Upper lobe of left lung (tissue), 6 donors: ENCODE results near the gene PDZK1IP1. TPM values are rescaled to one million over a fixed set of nuclear protein-coding genes. Genes with fewer than 3 reads are reported as not detected.
A peak's percentile ranks its signal among the peaks of the same experiment; 100 is the strongest.

Experiments
- ATAC-seq, 2 donors: fragments of 200-7000 bp; cut with Tn5 transposase; one replicate each; pipeline ENCODE4 v1.9.1; 2022; ENCODE audit warnings: mild to moderate bottlenecking in 2 of 2, moderate library complexity in 2 of 2; ENCODE audit not compliant: low FRiP score in 2 of 2
- DNase-seq, 2 donors: peaks; one replicate each; pipeline ENCODE4 v3.0.0-alpha.2; 2019 to 2020
- H3K27ac ChIP-seq, 4 donors: fragments of 200-600 bp; sonication (generic); one replicate each; pipeline ENCODE4 v1.5.1; 2016 to 2019
- H3K27me3 ChIP-seq, 4 donors: fragments of 200-600 bp; sonication (generic); one replicate each; pipeline ENCODE4 v1.5.1; 2017 to 2019
- H3K36me3 ChIP-seq, 4 donors: fragments of 200-600 bp; sonication (generic); one replicate each; pipeline ENCODE4 v1.5.1; 2016 to 2019
- H3K4me1 ChIP-seq, 4 donors: fragments of 200-600 bp; sonication (generic); one replicate each; pipeline ENCODE4 v1.5.1; 2018 to 2019
- H3K4me3 ChIP-seq, 4 donors: fragments of 200-600 bp; sonication (generic); one replicate each; pipeline ENCODE4 v1.5.1; 2017 to 2019; ENCODE audit warnings: mild to moderate bottlenecking in 2 of 4, moderate library complexity in 1 of 4
- H3K9me3 ChIP-seq, 4 donors: fragments of 200-600 bp; sonication (generic); one replicate each; pipeline ENCODE4 v1.5.1; 2018 to 2019
- CTCF ChIP-seq, 6 experiments: fragments of 450-650 bp in 4 of 6; fragments of 200-600 bp in 2 of 6; sonication (generic) in 2 of 6; IDR thresholded peaks; one replicate each; pipeline ENCODE4 v1.5.1; 2016 to 2019; ENCODE audit warnings: antibody characterized with exemption in 6 of 6
- EP300 ChIP-seq, 4 donors: sonication (generic); formaldehyde crosslinking; IDR thresholded peaks; one replicate each; pipeline ENCODE4 v1.5.1; 2017; ENCODE audit warnings: antibody characterized with exemption in 4 of 4, control low read depth in 2 of 4
- POLR2A ChIP-seq, 4 donors: fragments of 450-650 bp; IDR thresholded peaks; one replicate each; pipeline ENCODE4 v1.5.1; 2016 to 2017; ENCODE audit warnings: antibody characterized with exemption in 4 of 4, mild to moderate bottlenecking in 2 of 4
- POLR2AphosphoS5 ChIP-seq, 2 donors: sonication (generic); formaldehyde crosslinking; IDR thresholded peaks; one replicate each; pipeline ENCODE4 v1.5.1; 2017; ENCODE audit warnings: antibody characterized with exemption in 2 of 2
- WGBS, 2 donors: methylation state at CpG; one replicate each; pipeline ENCODE4 v1.1.5; 2017 to 2018; 5-methylcytosine and 5-hydroxymethylcytosine counted together
- total RNA-seq, 6 donors: library from RNA; depleted of rRNA in 4 of 6; stranded (reverse); fragments of >200 nt in 4 of 6; gene quantifications; one replicate each; pipeline versions ENCODE4 v1.1.0 to v1.2.1, GENCODE V29; 2016 to 2021
- donor health status: DM: no; HTN: no; CAD: no; lungs with moderate emphysema.
- donor health status: DM: no; HTN: yes; CAD: no; lungs with severe emphysema.

Gene PDZK1IP1
- total RNA-seq, 6 donors from 2014 or later: 17.8 to 57.6 (median 41.4) TPM

GRCh38 chr1:47184090-47184821, 5.6 kb downstream of the PDZK1IP1 start:
- WGBS, 2 donors: 75 to 80% methylated on average over 5 of the region's 5 CpGs
- Histone ChIP-seq H3K36me3 (no peaks in the 10 kb centered on the region), H3K4me1 (peaks cover 9 to 24% (median 10%) of the 10 kb centered on the region in 4 donors), H3K27ac (no peak overlapping the region), H3K9me3 (no peaks in the 10 kb centered on the region), H3K4me3 (no peak overlapping the region), H3K27me3 (no peaks in the 10 kb centered on the region)
- DNase-seq (no peak), ATAC-seq (no peak)
- TF ChIP-seq CTCF (IDR thresholded peaks at IDR 0.05): no peak
- TF ChIP-seq POLR2A (IDR thresholded peaks at IDR 0.05): no peak
- TF ChIP-seq POLR2AphosphoS5 (IDR thresholded peaks at IDR 0.05): no peak
- TF ChIP-seq EP300 (IDR thresholded peaks at IDR 0.05): no peak

GRCh38 chr1:47183308-47184089, 6.3 kb downstream of the PDZK1IP1 start:
- H3K4me3 ChIP-seq: no peak overlapping the region
- no peaks in the 10 kb centered on the region for H3K36me3 ChIP-seq
- DNase-seq (peak in 1 of 2 donors; percentile 32), ATAC-seq (no peak)
- 78 to 81% methylated on average over 11 of the region's 11 CpGs for WGBS, 2 donors
- H3K9me3 ChIP-seq: no peaks in the 10 kb centered on the region
- no peak overlapping the region for H3K27ac ChIP-seq
- no peak for TF ChIP-seq POLR2A (IDR thresholded peaks at IDR 0.05)
- no peak for TF ChIP-seq CTCF (IDR thresholded peaks at IDR 0.05)
- TF ChIP-seq POLR2AphosphoS5 (IDR thresholded peaks at IDR 0.05): no peak
- no peak for TF ChIP-seq EP300 (IDR thresholded peaks at IDR 0.05)
- H3K4me1 ChIP-seq: peaks cover 9 to 18% (median 13%) of the 10 kb centered on the region in 4 donors
- no peaks in the 10 kb centered on the region for H3K27me3 ChIP-seq

GRCh38 chr1:47182676-47183235, 7.1 kb downstream of the PDZK1IP1 start:
- no peak for ATAC-seq
- Histone ChIP-seq H3K36me3 (no peaks in the 10 kb centered on the region), H3K9me3 (no peaks in the 10 kb centered on the region), H3K4me1 (peaks cover 9 to 16% (median 12%) of the 10 kb centered on the region in 4 donors), H3K27me3 (no peaks in the 10 kb centered on the region), H3K4me3 (no peak overlapping the region), H3K27ac (no peak overlapping the region)
- DNase-seq: no peak
- TF ChIP-seq CTCF (IDR thresholded peaks at IDR 0.05) (no peak), POLR2A (IDR thresholded peaks at IDR 0.05) (no peak), POLR2AphosphoS5 (IDR thresholded peaks at IDR 0.05) (no peak), EP300 (IDR thresholded peaks at IDR 0.05) (no peak)
- 69% methylated on average over 7 of the region's 7 CpGs; no CpG with 5 or more reads in 1 of the 2 donors for WGBS, 2 donors

DNA sequence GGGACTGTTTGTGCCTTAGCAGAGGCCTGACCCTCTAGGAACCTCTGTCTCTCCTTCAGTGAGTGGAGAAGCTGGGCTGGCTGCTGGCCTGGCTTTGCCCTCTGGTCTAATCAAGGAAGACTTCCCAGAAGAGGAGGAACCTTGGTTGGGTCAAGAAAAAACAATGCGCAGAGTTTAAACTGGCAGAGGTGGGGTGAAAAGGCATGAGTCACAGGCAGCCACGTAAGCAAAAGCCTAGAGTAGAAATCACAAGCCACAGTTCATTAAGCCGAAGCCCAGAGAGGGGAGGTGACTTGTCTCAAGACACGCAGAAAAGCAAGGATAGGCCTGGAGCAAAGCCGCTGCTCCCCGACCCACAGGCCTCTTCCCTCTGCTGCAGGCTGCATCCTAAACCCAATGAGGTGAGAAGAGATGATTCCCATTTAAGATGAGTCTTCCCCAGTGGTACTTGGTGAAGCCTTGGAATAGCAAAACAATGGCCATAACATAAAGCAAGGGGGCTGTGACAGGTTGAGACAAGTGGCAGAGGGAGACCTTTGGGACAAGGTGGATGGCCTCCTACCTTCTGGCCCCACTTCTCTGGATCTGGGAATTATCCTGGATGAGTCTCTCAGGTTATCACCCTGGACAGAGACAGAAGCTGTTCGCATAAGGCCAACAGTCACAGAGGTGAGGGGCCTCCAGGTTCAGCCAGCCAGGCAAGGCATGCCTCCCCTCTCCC, 7.7 kb downstream of the PDZK1IP1 start:
- WGBS, 2 donors: 76 to 77% methylated on average over 7 of the region's 7 CpGs
- TF ChIP-seq EP300 (IDR thresholded peaks at IDR 0.05) (no peak), CTCF (IDR thresholded peaks at IDR 0.05) (no peak), POLR2A (IDR thresholded peaks at IDR 0.05) (no peak), POLR2AphosphoS5 (IDR thresholded peaks at IDR 0.05) (no peak)
- ATAC-seq (no peak), DNase-seq (no peak)
- H3K4me1 ChIP-seq: peaks cover 9 to 16% (median 12%) of the 10 kb centered on the region in 4 donors
- peak overlapping the region in 1 of 4 donors; percentile 28 for H3K27ac ChIP-seq
- H3K27me3 ChIP-seq: no peaks in the 10 kb centered on the region
- H3K9me3 ChIP-seq: no peaks in the 10 kb centered on the region
- H3K36me3 ChIP-seq: no peaks in the 10 kb centered on the region
- H3K4me3 ChIP-seq: no peak overlapping the region
